GM18508 (cell line): Measurements from ENCODE around the gene NTHL1.
"Not testable (repeated sequence)": the region's sequence is repeated elsewhere in the genome, so short reads cannot be mapped to it uniquely, and the experiment has no call there.

Source experiments
- ATAC-seq: cut with Tn5 transposase; IDR thresholded peaks from one replicate; pipeline ENCODE4 v1.9.1; 2021; ENCODE audit warnings: moderate number of reproducible peaks; ENCODE audit not compliant: insufficient read depth, unreplicated experiment

NTHL1 gene

DNA sequence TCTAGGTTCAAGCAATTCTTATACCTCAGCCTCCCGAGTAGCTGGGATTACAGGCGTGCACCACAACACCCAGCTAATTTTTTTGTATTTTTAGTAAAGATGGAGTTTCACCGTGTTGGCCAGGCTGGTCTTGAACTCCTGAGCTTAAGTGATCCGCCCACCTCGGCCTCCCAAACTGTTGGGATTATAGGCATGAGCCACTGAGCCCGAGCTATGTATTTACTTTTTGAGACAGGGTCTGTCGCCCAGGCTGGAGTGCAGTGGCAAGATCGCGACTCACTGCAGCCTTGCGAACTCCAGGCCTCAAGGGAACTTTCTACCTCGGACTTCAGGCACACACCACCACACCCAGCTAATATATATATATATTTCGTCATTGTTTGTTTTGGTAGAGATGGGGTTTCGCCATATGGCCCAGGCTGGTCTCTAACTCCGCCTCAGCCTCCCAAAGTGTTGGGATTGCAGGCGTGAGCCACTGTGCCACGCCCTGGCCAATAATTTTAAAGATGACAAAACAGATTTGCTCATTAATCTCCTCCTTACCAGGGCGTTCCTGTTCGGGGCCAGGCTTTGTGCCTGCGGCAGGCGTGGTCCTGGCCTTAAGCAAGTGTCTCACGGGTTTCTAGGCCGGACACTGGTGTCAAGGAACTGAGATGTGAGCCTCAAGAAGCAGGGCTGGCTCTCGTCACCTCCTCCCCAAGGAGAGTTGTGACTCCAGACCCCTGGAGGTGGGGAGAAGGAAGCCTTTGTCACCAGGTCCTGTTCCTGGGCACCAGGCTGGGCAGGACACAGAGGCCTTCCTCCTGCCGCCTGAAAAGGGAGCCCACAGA is 32.3 kb downstream of the NTHL1 start:
- no peak for ATAC-seq

DNA sequence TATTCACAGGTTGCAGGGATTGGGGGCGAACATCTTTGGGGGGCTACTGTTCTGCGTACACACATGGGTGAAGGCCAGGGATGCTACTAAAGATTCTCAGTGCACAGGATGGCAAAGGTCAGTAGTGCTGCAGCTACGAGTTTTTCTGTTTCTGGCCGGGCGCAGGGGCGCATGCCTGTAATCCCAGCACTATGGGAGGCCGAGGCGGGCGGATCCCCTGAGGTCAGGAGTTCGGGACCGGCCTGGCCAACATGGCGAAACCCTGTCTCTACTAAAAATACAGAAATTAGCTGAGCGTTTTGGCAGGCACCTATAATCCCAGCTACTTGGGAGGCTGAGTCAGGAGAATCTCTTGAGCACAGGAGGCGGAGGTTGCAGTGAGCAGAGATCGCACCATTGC is 34.1 kb downstream of the NTHL1 start:
- no peak for ATAC-seq

DNA sequence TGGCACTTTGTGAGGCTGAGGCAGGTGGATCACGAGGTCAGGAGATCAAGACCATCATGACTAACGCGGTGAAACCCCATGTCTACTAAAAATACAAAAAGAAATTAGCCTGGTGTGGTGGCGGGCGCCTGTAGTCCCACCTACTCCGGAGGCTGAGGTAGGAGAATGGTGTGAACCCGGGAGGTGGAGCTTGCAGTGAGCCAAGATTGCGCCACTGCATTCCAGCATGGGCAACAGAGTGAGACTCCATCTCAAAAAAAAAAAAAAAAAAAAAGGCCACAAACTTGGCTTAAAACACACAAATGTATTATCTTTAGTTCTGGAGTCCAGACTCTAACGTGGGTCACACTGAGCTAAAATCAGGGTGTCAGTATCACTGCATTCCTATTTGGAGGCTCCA is 35.9 kb downstream of the NTHL1 start:
- ATAC-seq, result not testable (repeated sequence)

DNA sequence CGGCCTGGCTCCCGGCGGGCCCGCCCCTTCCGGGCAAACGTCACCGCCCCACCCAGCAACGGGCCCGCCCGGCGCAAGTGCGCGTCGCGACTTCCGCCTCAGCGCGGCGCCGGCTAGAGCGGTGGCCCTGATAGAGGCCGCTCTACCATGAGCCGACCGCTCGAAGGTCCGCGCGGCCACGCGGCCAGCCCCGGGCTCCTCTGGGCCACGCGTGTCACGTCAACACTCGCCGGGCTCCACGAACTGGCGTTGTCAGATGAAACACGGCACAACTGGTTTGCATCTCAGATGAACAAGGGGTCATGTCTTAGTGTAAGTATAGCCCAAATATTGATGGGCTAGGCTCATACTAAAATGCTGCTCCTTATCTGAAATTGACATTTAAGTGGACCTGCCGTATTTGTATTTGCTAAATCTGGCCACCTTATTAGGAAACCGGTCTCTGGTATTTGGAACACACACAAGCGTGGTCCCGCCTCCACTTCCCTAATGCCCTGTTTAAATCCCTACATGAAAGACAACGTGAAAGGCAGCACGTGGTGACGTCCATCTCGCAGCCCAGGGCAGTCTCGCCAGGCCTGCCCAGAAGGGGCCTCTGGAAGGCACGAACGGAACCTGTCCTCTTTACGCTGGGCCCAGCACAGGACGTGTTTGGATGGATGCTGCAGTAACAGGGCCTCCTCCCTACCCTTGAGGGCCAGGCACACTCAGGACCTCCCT is 37.7 kb downstream of the NTHL1 start, which contains the start of gene ZNF598:
Gene ZNF598, minus strand, starts transcription at position 31 of the 720 bp plus-strand sequence.
- no peak for ATAC-seq

DNA sequence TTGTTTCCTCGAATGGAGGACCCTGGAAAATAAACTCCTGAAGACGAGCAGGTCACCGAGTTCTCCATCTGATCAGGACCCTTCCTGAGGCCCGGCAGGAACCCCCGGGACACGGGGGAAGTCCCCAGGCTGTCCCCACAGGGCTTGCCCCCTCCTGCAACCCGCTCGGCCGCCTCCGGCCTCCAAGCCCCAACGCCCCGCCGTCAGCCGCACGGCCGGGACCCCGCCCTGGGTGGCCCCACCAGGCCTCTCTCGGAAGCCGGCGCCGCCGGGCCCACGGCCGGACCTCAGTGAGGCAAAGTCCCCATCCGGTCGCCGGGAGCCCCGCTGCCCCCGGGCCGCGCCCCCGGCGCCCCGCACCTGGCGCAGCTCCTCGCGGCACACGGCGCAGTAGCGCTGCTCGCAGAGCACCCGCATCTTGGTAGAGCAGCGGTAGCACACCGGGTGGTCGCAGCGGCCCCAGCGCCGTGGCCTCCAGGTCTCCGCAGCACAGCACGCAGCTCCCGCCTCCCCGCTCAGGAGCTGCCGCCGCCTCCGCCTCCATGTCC is 38.4 kb downstream of the NTHL1 start:
- ATAC-seq, result no peak

DNA sequence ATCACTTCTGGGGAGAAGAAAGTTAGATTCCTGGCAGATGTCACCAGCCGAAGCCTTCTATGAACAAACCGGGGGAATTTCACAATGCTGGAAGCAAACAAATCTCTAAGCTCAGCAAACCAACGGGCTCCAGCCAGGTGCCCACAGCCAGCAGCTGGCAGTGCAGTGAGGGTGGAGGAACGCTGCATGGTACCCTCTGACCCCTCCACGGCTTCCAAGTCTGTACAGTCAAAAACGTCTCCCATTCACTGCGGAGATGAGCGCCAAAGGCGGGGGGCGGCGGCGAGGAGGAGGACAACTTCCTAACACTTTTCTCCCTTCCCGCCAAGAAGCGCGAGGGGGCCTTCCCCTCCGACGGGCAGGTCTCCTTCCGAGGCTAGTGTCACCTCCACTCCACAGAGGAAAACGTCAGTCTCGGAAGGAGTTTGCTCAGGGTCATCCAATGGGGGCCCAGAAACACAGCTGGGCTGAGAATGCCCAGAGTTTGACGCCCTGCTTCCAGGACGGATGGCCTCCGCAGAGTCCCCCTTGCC is 38.9 kb downstream of the NTHL1 start:
- ATAC-seq, result no peak

DNA sequence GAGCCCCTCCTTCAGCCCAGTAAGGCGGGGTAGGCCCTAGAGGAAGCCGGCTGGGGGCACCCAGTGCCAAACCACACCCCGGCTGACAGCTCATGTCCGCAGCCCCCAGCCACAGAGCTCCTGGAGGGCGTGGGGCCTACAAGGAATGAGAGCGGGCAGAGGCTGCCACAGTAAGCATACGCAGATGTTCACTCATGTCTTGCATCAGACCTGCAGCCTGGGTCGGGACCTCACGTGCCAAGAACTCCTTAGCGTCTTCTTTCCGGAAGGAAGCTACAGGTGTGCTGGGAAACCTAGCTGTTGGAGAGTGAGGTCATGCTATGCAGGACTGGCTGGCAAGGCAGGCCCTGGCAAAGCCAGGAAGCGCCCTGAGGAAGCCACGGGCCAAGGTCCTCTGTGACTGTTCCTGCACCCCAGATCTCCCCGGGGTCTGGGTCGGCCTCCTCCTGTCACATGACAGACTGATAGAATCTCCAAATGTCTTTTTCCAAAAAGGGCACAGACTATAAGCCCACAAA is 39.6 kb downstream of the NTHL1 start:
- ATAC-seq, result no peak

DNA sequence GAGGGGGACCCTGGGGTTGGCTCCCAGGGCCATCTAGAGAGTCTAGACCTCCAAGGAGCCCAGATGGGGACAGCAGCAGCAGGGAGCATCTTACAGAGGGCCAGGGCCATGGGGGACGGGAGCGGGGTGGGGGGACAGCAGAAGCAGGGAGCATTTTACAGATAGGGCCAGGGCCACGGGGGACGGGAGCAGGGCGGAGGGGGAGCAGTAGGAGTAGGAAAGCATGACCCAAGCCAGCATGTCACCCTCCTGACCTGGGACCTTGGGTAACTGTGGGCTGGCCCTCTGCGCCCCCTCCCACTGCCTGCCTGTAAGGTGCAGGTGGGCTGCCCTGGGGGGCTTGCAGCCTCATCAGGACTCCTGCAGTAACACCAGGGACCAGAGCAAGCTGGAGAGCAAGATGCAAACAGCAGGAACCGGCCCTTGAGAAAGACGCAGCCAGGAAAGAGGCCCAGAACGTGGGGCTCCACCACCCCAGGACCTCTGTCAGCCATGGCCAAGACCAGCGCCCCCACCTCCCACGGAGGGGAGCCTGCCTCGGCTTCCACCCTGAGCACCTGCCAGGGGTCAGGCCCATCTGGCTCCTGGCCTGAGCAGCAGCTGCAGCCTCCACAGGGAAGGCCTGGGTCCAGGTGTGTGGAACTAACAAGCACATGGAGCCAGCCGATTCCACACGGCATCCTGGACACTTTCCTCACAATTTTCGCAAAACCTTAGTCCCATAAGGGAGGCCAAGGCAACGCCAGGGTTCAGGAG is 40.4 kb downstream of the NTHL1 start:
- no peak for ATAC-seq

DNA sequence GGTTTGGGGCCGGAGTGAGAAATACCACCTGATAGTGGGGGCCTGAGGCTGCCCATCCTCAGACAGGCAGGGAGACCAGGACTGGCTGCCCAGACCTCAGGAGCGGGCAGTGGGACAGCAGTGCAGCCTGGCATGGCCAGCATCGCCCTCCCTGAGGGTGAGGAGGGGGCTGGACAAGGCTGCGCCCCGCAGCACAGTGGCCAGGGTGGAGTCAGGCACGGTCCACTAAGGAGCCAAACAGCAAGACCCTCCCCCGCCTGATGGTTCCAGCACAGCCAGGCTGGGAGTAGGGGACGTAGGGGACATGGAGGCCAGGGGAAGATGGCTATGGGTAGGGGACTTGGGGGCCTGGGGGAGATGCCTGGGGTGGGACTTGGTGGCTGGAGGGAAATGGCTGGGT is 41.3 kb downstream of the NTHL1 start:
- no peak for ATAC-seq

DNA sequence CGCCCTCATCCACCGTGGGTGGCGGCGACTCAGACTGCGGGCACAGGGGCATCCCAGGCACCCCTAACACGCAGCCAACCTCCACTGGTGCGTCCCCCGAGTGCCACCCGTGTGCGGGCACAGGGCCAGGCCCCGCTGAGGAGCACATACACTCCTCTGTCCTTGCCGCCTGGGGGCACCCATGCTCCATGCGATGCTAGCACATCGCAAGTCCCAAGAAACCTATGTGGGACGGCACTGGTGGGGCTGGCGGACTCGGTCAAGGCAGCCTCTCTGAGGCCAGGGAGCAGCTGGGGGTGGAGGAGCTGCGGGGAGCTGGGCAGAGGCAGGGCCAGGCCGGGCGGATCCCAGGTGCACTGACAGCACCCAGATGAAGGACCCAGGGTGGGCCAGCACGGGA is 42.0 kb downstream of the NTHL1 start:
- no peak for ATAC-seq

DNA sequence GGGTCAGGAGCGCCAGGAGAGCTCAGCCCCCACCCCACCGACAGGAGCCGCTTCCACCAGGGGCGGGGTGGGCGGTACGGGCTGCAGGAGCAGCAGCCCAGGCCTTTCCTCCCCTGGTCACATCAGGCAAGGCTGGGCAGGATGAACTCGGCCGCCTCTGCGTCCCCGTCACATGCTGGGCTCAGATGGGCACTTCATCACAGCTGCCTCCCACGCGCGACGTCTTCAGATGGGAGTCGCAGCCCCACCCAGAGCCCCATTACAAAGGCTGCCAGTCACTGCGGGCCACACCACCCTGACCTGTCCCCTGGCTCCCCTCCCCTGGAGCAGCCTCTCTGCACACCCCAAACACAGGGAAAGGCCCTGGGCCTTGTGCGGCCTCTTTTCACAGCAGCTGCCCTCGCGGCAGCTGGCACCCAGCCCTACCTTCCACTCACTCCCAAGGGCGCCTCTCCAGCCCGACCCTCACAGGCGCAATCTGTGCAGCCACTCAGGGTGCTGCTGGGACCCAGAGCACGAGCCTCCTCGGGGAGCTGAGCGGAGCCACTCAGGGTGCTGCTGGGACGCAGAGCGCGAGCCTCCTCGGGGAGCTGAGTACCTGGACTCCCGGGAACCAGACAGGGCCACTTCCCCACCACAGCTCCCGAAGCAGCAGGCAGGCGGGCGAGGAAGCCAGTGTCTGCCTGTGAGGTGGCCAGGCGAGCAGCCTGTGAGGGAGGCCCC is 42.7 kb downstream of the NTHL1 start:
- ATAC-seq, result no peak

DNA sequence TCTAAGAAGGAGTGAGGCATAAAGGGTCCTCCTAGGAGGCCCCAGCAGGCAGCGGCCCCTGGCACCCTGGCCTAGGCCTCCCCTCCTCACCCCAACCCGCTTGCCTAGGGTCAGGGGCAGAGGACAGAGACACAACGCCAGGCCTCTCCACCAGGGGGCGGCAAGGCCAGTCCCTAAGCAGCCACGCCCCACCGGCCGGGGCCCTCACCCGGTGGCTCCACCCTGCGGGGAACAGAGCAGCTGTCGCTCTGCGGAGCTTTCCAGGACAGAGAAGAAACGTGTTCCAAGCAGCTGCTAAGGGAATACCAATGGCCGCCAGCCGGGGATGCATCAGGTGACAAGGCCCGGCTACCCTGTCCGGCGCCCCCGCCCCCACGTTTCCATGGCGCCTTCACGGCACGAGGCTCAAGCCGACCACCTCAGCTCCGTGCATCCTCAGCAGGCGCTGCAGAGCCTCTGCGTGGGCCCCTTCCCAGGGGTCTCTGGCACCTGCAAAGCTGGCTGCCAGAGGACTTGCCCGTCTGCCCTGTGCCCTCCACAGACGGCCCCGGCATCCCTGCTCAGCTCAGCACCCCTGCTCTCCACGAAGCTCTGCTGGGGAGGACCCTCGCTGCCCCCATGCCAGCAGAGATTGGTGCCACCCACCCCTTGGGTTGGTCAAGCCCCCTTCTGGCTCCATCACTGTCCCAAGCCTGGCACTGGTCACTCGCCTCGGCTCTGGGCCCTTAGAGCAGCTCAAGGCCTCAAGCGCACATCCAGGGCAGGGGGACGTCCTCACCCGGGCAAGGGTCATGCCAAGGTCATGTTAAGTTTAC is 43.6 kb downstream of the NTHL1 start:
- no peak for ATAC-seq

DNA sequence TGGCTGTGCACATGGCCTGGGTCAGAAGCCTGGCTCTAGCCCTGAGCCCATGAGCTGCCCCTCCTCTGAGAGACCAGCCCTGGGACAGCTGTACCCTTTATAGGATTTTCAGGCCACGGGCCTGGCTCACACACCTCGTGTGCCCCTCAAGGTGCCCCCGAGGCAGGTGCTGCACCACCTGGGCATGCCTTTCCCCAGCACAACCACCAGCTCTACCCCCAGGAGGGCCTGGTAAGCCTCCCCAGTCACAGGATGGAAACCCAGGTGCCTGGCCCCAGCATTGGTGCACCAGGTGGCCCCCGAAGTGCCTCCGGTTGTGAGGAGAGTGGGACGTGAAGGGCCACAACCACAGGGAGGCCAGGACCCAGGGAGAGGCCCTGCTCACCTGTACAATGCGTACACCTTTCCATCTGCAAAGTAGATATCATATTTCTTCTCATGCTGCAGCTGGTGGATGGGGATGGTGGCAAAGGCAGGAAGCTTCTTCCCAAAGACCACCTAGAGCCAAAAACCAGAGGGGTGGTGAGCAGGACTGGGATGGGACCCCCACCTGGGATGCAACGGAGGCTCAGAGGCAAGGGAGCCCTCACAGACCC is 44.3 kb downstream of the NTHL1 start:
- no peak for ATAC-seq

DNA sequence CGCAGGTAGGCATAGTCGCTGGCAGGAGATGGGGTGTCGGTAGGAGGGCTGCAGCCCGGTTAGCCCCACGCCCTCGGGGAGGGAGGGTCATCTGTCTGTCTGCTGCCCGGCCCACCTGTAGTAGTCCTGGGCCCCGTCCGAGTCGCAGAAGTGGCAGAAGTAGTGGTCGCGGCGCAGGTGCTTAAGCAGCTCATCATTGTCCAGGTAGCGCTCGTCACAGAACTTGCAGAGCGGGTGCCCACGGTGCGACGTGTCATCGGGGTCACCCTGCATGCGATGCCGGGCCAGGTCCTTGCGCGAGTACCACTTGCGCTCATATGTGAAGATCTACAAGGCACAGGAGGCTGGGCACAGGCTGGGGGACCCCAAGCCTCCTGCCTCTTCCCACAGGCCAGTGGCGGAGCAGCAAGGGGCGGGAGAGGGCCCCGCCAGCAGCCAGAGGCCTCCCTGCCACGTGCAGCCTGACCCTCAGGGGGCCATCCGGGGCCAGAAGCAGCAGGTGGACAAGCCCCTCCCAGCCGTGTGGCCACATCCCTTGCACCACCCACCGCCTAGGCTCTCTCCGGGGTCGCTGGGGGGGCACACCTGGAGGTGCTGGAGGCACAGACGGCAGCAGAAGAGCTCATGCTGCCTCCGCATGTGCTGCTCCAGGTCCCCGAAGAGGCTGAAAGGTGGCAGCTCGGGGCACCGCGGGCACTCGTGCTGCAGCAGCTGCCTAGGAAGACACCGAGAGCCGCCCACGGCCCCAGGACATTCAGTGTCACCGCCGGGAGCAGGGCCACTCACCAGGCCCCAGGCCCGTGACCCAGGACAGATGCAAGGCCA is 45.0 kb downstream of the NTHL1 start:
- ATAC-seq, result no peak

DNA sequence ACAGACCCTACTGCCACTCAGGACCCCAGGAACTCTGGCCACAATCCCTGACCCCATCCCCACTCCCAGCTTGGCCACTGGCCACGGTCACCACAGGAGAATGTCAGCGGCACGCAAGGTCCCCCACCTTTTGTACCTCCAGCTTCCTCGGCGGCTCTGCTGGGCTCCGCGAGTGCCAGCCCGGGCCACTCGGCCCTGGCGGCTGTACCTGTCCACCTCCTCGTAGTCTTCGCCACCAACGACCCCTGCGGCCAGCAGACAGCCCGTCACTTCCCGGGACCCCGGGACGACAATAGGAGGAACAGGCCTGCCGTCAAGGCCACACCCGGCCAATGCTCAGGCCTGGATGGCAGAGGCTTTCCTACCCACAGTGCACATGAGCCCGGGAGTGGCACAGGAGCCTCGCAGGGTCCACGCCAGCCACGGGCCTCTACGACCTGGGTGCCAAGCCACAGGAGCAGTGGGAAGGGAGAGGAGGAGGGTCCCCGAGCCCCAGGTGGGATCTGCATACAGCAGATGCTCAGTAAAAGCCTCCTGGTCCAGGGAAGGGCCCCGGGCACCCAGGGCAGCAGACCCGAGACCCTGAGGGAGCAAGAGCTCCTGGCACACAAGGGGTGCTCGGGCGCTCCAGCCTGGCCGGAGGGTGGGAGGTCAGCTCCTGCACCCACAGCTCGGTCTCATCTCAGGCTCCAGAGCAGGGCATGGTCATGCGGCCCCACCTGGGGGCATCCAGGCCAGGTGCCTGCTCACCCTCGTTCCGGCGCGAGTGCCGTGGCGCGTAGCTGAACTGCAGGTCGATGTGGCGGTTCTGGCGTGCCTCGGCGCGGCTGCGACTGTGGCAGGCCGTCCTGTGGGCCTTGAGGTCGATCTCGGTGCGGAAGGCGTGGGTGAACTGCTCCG is 45.9 kb downstream of the NTHL1 start:
- ATAC-seq, result no peak

DNA sequence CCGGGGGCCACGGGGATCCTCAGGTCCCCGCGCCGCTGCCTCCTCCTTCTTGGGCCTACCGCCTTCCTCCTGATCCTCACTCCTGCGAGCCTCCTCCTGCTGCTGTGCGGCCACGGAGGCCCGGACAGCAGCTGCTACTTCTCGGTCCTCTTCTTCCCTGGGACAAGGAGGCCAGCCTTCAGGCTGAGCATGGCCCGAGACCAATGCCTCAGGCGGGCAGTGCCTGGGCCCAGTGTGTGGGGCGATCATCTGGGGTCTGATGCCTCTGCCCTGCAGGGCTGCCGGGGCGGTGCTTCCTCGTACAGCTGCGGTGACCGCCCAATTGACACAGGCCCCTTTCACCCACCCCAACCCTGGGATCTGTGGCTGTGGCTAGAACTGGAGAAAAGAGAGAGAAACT is 46.6 kb downstream of the NTHL1 start:
- ATAC-seq, result no peak
